ENCODE data around the gene SLC7A9.
"Not testable (repeated sequence)": the region's sequence is repeated elsewhere in the genome, so short reads cannot be mapped to it uniquely, and the experiment has no call there.

The SLC7A9 gene

GRCh38 chr19:32881766-32882165, 12.2 kb upstream of the SLC7A9 start:
- no peak for DNase-seq

- no peak for DNase-seq
Measured at GRCh38 chr19:32880622-32881021, 11.1 kb upstream of the SLC7A9 start.

- DNase-seq, result no peak
Measured at GRCh38 chr19:32879741-32880140, 10.2 kb upstream of the SLC7A9 start.

- DNase-seq, result no peak
Measured at GRCh38 chr19:32878988-32879387, 9.4 kb upstream of the SLC7A9 start.

- DNase-seq, result no peak
Measured at GRCh38 chr19:32877977-32878745, 8.6 kb upstream of the SLC7A9 start.

- DNase-seq, result no peak
Measured at GRCh38 chr19:32877323-32877912, 7.9 kb upstream of the SLC7A9 start.

GRCh38 chr19:32876919-32877285, 7.3 kb upstream of the SLC7A9 start:
- DNase-seq, result no peak

- no peak for DNase-seq
Measured at GRCh38 chr19:32876236-32876918, 6.8 kb upstream of the SLC7A9 start.

- no peak for DNase-seq
Measured at GRCh38 chr19:32875428-32875827, 5.9 kb upstream of the SLC7A9 start.

- DNase-seq, result no peak
Measured at GRCh38 chr19:32874605-32875004, 5.0 kb upstream of the SLC7A9 start.

- DNase-seq, result no peak
Measured at GRCh38 chr19:32873247-32873959, 3.8 kb upstream of the SLC7A9 start.

- DNase-seq, result no peak
Measured at GRCh38 chr19:32872391-32872790, 2.8 kb upstream of the SLC7A9 start.

- DNase-seq, result no peak
Measured at GRCh38 chr19:32870981-32871451, 1.4 kb upstream of the SLC7A9 start.

- DNase-seq, result no peak
Measured at GRCh38 chr19:32869966-32870573, 503 bp upstream of the SLC7A9 start.

- DNase-seq, result no peak
Measured at GRCh38 chr19:32868206-32868950, 1.2 kb downstream of the SLC7A9 start.

- DNase-seq, result not testable (repeated sequence)
Measured at GRCh38 chr19:32867436-32867835, 2.1 kb downstream of the SLC7A9 start.

- DNase-seq, result no peak
Measured at GRCh38 chr19:32866564-32867265, 2.9 kb downstream of the SLC7A9 start.

GRCh38 chr19:32866061-32866460, 3.5 kb downstream of the SLC7A9 start:
- DNase-seq, result no peak

- no peak for DNase-seq
Measured at GRCh38 chr19:32865326-32865725, 4.2 kb downstream of the SLC7A9 start.

GRCh38 chr19:32864318-32865007, 5.1 kb downstream of the SLC7A9 start:
- no peak for DNase-seq

GRCh38 chr19:32863841-32864240, 5.7 kb downstream of the SLC7A9 start:
- no peak for DNase-seq

Data from NCI-H526 treated with DMSO at 0.1 percent for 48 hours (cell line).